Choroid plexus epithelial cell (primary cell): Measurements from ENCODE around the gene ZFR.
"Not testable (repeated sequence)": the region's sequence is repeated elsewhere in the genome, so short reads cannot be mapped to it uniquely, and the experiment has no call there.

Experiments
- DNase-seq: peaks from one replicate; pipeline ENCODE4 v3.0.0-alpha.2; 2010; ENCODE audit warnings: low read depth
- H3K4me3 ChIP-seq: 2 replicates; pipeline ENCODE4 v1.5.1; 2011; ENCODE audit warnings: low read depth, mild to moderate bottlenecking, control low read depth, low read length, moderate library complexity
- CTCF ChIP-seq: conservative IDR thresholded peaks from 2 replicates; pipeline ENCODE4 v1.5.1; 2011; ENCODE audit warnings: low read depth, mild to moderate bottlenecking, control low read depth, inconsistent platforms, low read length, moderate library complexity

The ZFR gene

GRCh38 chr5:32443145-32443540, 1.4 kb downstream of the ZFR start:
- no peak for TF ChIP-seq CTCF
- peak; percentile 46 for DNase-seq
- H3K4me3 ChIP-seq = peak overlapping the region; percentile 85

- H3K4me3 ChIP-seq = no peak overlapping the region
- DNase-seq = no peak
- TF ChIP-seq CTCF = no peak
These were observed 5.4 kb downstream of the ZFR start for GRCh38 chr5:32439086-32439642.

DNA sequence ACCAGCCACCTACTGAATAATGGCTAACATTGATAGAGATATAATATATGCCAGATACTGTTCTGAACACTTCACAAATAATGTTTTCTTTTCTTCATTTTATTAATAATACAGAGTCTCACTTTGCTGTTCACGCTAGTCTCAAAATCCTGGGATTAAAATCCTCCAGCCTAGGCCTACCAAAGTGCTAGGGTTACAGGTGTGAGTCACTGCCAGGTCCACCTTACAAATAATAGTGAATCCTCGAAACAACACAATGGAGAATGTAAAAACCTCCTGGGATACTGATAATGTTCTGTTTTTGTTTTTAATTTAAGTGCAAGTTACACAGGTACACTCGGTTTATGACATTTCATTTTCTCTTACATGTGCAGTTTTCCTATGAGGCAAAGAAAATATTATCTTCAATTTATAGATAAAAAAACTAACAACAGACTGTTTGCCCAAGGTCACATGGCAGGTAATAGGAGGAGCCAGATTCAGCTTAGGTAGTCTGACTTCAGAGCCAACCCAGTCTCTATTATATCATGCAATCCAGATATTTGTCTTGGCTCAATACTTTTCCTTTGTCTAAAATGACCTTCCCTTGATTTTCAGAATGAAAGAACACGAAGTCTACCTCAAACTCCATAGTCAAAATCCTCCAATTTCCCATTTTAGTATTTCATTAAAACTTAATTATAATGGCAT, 7.8 kb downstream of the ZFR start:
- no peak overlapping the region for H3K4me3 ChIP-seq
- no peak for TF ChIP-seq CTCF
- no peak for DNase-seq

- H3K4me3 ChIP-seq = no peak overlapping the region
- no peak for TF ChIP-seq CTCF
- DNase-seq = no peak
These were observed 9.2 kb downstream of the ZFR start for GRCh38 chr5:32435383-32435782.

DNA sequence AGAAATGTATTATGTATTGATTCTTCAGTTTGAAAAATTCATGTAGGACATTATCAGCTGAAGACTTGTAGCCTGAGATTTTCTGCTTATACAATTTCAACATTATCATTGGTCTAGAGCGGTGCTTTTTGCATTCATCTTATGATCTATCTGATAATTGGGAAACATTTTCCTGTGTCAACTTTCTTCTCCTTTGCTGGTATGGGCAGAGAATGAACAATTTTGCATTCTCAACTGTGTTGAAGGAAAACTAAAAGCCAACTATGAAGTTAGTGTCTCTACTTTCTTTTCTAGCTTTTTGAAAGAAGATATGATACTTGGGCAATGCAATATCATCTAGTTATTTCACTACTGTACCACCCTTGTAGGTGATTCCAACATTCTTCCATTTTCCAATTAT, 10.3 kb downstream of the ZFR start:
- DNase-seq = no peak
- no peak overlapping the region for H3K4me3 ChIP-seq
- TF ChIP-seq CTCF = no peak

- no peak for DNase-seq
- no peak overlapping the region for H3K4me3 ChIP-seq
- no peak for TF ChIP-seq CTCF
These were observed 11.9 kb downstream of the ZFR start for GRCh38 chr5:32432633-32433032.

DNA sequence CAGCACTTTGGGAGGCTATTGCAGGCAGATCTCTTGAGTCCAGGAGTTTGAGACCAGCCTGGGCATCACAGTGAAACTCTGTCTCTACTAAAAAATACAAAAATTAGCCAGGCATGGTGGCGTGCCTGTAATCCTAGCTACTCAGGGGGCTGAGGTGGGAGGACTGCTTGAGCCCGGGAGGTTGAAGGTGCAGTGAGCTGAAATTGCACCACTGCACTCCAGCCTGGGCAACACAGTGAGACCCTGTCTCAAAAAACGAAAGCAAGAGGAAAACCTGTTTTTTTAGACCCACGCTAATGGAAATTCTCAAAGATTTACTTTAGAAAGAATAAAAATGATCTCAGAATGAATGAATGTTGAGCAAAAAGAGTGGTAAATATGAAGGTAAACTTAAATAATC, 13.7 kb downstream of the ZFR start:
- not testable (repeated sequence) for H3K4me3 ChIP-seq, DNase-seq
